ENCODE measurements around the gene TMC7. TPM values are rescaled to one million over a fixed set of nuclear protein-coding genes. Genes with fewer than 3 reads are reported as not detected.

Gene TMC7
- total RNA-seq, 2 experiments from 2014 or later: not detected

- no peak overlapping the region for H3K4me3 Mint-ChIP-seq
- peaks cover 1% of the 10 kb centered on the region for H3K36me3 Mint-ChIP-seq
- DNase-seq: no peak
- POLR2A ChIA-PET: no interaction called here
- H3K4me1 Mint-ChIP-seq: peaks cover 6% of the 10 kb centered on the region
- peaks cover 12% of the 10 kb centered on the region for H3K27me3 Mint-ChIP-seq
- peaks cover 16% of the 10 kb centered on the region for H3K9me3 Mint-ChIP-seq
- H3K27ac Mint-ChIP-seq: no peak overlapping the region
- no peak for ATAC-seq (ENCODE audit: low read depth)
Observed at GRCh38 chr16:19093631-19094541, 110.2 kb downstream of the TMC7 start.

DNA sequence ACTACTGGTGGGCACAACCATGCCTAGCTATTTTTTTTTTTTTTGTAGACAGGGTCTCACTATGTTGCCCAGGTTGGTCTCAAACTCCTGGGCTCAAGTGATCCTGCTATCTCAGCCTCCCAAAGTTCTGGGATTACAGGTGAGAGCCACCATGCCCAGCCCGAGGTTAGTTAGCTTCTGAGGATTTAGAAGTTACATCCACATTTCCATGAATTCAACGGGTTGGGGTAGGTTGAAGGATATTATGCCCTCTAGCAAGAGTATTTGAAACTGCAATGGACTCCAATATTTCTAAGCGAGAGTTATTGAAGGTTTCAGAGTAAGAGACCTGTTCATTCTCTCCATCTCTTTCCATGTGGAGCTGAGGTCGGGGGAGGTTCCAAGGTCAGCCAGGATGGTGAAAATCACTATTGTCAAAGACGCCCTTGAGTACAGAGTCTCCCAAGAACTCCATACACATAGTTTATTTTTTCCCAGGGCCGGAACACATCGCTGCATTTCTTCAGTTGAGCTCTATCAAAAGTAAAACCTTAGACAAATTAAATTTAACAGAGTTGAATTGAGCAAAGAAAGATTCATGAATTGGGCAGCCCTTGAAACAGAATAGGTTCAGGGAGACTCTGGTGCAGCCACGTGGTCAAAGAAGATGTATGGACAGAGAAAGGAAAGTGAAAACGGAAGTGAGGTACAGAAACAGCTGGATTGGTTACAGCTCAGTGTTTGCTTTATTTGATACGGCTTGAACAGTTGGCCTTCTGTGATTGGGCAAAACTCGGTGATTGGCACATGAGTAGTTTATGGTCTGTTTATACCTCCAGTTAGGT lies 111.0 kb downstream of the TMC7 start:
- peaks cover 6% of the 10 kb centered on the region for H3K4me1 Mint-ChIP-seq
- POLR2A ChIA-PET: interaction anchor here (0.5 kb wide), 1 partner anchor 23 kb away, joined by 4 read pairs; no protein-coding TSS in a partner anchor
- H3K4me3 Mint-ChIP-seq: no peak overlapping the region
- DNase-seq: no peak
- peaks cover 1% of the 10 kb centered on the region for H3K36me3 Mint-ChIP-seq
- no peak overlapping the region for H3K27ac Mint-ChIP-seq
- peaks cover 16% of the 10 kb centered on the region for H3K9me3 Mint-ChIP-seq
- H3K27me3 Mint-ChIP-seq: peaks cover 12% of the 10 kb centered on the region
- ATAC-seq (ENCODE audit: low read depth): no peak

DNA sequence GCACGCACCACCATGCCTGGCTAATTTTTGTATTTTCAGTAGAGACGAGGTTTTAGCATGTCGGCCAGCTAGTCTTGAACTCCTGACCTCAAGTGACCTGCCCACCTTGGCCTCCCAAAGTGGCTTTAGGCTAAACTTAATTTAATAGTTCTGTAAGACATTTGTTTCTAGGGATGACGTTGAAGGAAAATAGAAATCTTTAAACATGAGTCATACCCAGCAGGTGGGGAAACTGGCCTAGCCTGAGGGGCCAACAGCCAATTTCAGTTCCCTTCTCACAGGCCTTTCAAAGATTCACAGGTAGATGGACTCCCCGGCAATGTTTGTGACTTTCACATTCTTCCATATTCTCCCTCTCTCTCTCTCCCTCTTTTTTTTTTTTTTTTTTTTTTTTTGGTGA lies 111.9 kb downstream of the TMC7 start:
- Mint-ChIP-seq H3K27ac (no peak overlapping the region), H3K4me3 (no peak overlapping the region), H3K27me3 (peaks cover 13% of the 10 kb centered on the region), H3K4me1 (peaks cover 6% of the 10 kb centered on the region), H3K36me3 (peaks cover 1% of the 10 kb centered on the region), H3K9me3 (peaks cover 15% of the 10 kb centered on the region)
- POLR2A ChIA-PET: interaction anchor here (0.5 kb wide), 1 partner anchor 22 kb away, joined by 4 read pairs; no protein-coding TSS in a partner anchor
- DNase-seq (no peak), ATAC-seq (ENCODE audit: low read depth) (no peak)

GRCh38 chr16:19098173-19098572 lies 114.4 kb downstream of the TMC7 start:
- DNase-seq (no peak), ATAC-seq (ENCODE audit: low read depth) (no peak)
- H3K9me3 Mint-ChIP-seq: peaks cover 6% of the 10 kb centered on the region
- peaks cover 6% of the 10 kb centered on the region for H3K4me1 Mint-ChIP-seq
- no peak overlapping the region for H3K4me3 Mint-ChIP-seq
- POLR2A ChIA-PET: no interaction called here
- H3K36me3 Mint-ChIP-seq: peaks cover 1% of the 10 kb centered on the region
- no peak overlapping the region for H3K27ac Mint-ChIP-seq
- H3K27me3 Mint-ChIP-seq: peaks cover 13% of the 10 kb centered on the region

DNA sequence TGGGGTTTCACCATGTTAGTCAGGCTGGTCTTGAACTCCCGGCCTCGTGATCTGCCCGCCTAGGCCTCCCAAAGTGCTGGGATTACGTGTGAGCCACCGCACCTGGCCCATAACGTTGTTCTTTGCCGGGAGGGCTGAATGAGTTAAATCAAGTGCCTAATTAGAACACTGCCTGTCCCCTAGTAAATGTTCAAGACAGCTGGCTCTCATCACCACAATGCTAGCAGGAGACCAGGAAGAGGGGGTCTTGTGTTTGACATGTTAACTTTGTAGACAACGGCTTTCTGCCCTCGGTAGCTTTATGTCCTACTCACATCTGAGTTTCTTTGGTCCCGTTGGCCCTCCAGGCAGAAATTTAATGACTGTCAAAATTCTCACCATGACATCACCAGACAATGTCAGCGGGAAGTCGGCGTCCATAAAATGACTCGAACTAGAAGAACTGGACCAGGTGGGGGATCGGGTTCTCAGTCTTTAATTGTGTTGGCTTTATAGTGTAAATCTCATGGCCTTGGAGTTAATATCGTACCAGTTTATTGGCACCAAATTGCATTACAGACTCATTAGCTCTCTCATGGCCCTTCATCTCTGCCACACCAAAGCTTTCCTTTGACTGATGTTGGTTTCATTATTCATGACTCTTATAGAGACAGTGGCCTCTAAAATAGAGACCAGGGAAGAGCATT lies 118.6 kb downstream of the TMC7 start:
- POLR2A ChIA-PET: interaction anchor here (0.7 kb wide), 1 partner anchor 268 kb away, joined by 3 read pairs; no protein-coding TSS in a partner anchor
- H3K27ac Mint-ChIP-seq: no peak overlapping the region

DNA sequence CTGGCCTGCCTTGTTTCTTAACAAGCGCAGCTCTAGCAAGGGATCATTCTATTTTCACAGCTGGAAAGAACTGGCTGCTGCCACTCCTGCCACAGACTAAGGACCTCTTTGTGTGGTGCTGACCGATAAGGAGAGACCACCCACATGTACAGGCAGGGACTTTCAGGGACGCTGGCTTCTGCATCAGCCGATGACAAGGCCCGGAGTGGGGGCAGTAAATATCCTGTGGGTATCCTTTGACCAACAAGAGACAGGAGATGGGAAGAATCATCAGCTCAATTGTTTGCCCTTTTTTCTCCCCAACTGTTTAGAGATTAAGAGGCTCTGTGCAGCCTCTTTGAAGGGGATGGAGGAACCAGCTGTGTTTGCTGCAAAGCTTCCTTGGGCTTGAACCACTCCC lies 120.9 kb downstream of the TMC7 start:
- no peak for ATAC-seq (ENCODE audit: low read depth)
- Mint-ChIP-seq H3K36me3 (no peaks in the 10 kb centered on the region), H3K4me3 (no peak overlapping the region), H3K9me3 (no peaks in the 10 kb centered on the region), H3K27me3 (peaks cover 21% of the 10 kb centered on the region), H3K4me1 (no peaks in the 10 kb centered on the region), H3K27ac (no peak overlapping the region)
- DNase-seq: no peak
- POLR2A ChIA-PET: no interaction called here

More for the DNA sequence above, 118.6 kb downstream of the TMC7 start:
- no peaks in the 10 kb centered on the region for H3K36me3 Mint-ChIP-seq
- peaks cover 21% of the 10 kb centered on the region for H3K27me3 Mint-ChIP-seq
- H3K4me3 Mint-ChIP-seq: no peak overlapping the region
- DNase-seq (no peak), ATAC-seq (ENCODE audit: low read depth) (no peak)
- H3K9me3 Mint-ChIP-seq: peaks cover 3% of the 10 kb centered on the region
- H3K4me1 Mint-ChIP-seq: no peaks in the 10 kb centered on the region

- POLR2A ChIA-PET: no interaction called here
- no peaks in the 10 kb centered on the region for H3K4me1 Mint-ChIP-seq
- H3K36me3 Mint-ChIP-seq: no peaks in the 10 kb centered on the region
- no peaks in the 10 kb centered on the region for H3K9me3 Mint-ChIP-seq
- H3K27ac Mint-ChIP-seq: no peak overlapping the region
- DNase-seq (no peak), ATAC-seq (ENCODE audit: low read depth) (no peak)
- no peak overlapping the region for H3K4me3 Mint-ChIP-seq
- H3K27me3 Mint-ChIP-seq: peaks cover 21% of the 10 kb centered on the region
Observed at GRCh38 chr16:19105131-19105530, 121.4 kb downstream of the TMC7 start.

GRCh38 chr16:19105891-19106624 lies 122.3 kb downstream of the TMC7 start:
- H3K27ac Mint-ChIP-seq: no peak overlapping the region

DNA sequence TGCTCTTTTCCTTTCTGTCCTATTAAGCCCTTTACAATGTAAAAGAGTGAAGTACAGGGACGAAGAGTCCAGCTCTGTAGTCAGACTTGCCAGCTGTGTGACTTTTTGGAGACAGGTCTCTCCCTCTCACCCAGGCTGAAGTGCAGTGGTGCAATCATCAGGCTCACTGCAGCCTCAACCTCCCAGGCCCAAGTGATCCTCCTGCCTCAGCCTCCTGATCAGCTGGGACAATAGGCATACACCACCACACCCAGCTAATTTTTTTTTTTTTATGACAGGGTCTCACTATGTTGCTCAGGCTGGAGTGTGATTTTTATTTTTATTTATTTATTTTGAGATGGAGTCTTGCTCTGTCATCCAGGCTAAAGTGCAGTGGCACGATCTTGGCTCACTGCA lies 122.9 kb downstream of the TMC7 start:
- POLR2A ChIA-PET: no interaction called here
- Mint-ChIP-seq H3K27me3 (peaks cover 21% of the 10 kb centered on the region), H3K27ac (no peak overlapping the region), H3K4me1 (no peaks in the 10 kb centered on the region), H3K36me3 (no peaks in the 10 kb centered on the region), H3K4me3 (no peak overlapping the region), H3K9me3 (no peaks in the 10 kb centered on the region)
- ATAC-seq (ENCODE audit: low read depth): no peak
- DNase-seq: no peak

More at GRCh38 chr16:19105891-19106624, 122.3 kb downstream of the TMC7 start:
- DNase-seq (no peak), ATAC-seq (ENCODE audit: low read depth) (no peak)
- no peaks in the 10 kb centered on the region for H3K4me1 Mint-ChIP-seq
- H3K4me3 Mint-ChIP-seq: no peak overlapping the region
- peaks cover 21% of the 10 kb centered on the region for H3K27me3 Mint-ChIP-seq
- POLR2A ChIA-PET: no interaction called here
- H3K9me3 Mint-ChIP-seq: no peaks in the 10 kb centered on the region
- H3K36me3 Mint-ChIP-seq: no peaks in the 10 kb centered on the region

- DNase-seq (no peak), ATAC-seq (ENCODE audit: low read depth) (no peak)
- H3K27ac Mint-ChIP-seq: no peak overlapping the region
- H3K9me3 Mint-ChIP-seq: no peaks in the 10 kb centered on the region
- POLR2A ChIA-PET: no interaction called here
- H3K27me3 Mint-ChIP-seq: peaks cover 28% of the 10 kb centered on the region
- no peaks in the 10 kb centered on the region for H3K36me3 Mint-ChIP-seq
- no peak overlapping the region for H3K4me3 Mint-ChIP-seq
- peaks cover 2% of the 10 kb centered on the region for H3K4me1 Mint-ChIP-seq
Observed at GRCh38 chr16:19108409-19109287, 124.9 kb downstream of the TMC7 start.

- no peak overlapping the region for H3K4me3 Mint-ChIP-seq
- no peak for DNase-seq
- H3K4me1 Mint-ChIP-seq: peaks cover 2% of the 10 kb centered on the region
- no peaks in the 10 kb centered on the region for H3K36me3 Mint-ChIP-seq
- ATAC-seq (ENCODE audit: low read depth): no peak
- H3K27ac Mint-ChIP-seq: no peak overlapping the region
- no peaks in the 10 kb centered on the region for H3K9me3 Mint-ChIP-seq
- POLR2A ChIA-PET: no interaction called here
- peaks cover 26% of the 10 kb centered on the region for H3K27me3 Mint-ChIP-seq
Observed at GRCh38 chr16:19109288-19109664, 125.5 kb downstream of the TMC7 start.
